HG02588 (cell line): Measurements from ENCODE around the gene RINL.
"Not testable (repeated sequence)": the region's sequence is repeated elsewhere in the genome, so short reads cannot be mapped to it uniquely, and the experiment has no call there.

ENCODE experiments used
- ATAC-seq: cut with Tn5 transposase; IDR thresholded peaks from one replicate; pipeline ENCODE4 v1.9.1; 2021; ENCODE audit warnings: mild to moderate bottlenecking, moderate library complexity; ENCODE audit not compliant: unreplicated experiment

The RINL gene

DNA sequence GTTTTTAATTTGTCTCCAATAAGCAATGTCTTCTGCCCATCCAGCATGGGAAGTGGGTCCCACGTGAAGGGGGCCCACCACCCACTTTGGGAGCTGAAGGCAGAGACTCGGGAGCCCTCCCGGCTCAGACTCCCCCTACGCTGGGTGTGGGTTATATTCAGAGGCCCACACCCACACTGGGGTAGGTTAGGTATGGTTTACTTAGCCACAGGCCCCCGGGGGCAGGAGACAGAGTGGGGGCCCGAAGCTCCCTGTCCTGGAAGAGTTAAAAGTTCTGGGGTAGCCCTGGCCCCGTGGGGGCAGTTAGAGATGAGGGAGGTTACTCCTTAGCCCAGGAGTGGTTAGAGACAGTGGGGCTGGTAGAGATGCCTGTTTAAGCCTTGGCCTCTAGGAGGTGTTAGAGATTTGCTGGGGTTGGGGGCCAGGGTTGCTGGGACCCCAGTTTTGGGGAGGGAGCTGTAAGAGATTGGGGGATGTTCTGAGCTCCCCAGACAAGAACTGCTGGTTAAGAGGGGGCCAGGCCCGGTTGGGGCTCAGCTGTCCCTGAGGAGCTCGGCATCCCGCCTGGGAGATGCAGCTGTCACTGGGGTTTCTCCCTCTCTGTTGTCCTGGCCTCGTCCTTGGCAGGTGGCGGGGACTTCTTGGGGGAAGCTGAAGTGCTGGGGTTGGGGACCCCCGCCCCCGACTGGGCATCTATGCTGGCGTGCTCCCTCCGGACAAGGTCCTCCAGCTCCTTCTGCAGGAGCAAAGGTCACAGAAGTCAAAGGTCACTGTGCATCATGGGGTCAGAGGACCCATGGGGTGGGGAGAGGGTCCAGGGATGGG is 712 bp upstream of the RINL start:
- ATAC-seq: no peak

- ATAC-seq: no peak
Measured at GRCh38 chr19:38875656-38876395, 2.2 kb downstream of the RINL start.

DNA sequence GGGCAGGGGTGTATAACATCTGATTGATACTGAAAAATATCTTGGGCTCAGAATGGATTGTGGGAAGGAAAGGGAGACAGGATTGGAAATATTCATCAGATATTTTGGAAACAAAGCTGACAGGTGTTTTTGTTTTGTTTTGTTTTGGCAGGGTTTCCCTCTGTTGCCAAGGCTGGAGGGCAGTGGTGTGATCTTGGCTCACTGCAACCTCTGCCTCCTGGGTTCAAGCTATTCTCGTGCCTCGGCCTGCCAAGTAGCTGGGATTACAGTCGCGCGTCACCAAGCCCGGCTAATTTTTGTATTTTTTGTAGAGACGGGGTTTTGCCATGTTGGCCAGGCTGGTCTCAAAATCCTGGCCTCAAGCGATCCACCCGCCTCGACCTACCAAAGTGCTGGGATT is 4.7 kb downstream of the RINL start:
- not testable (repeated sequence) for ATAC-seq

- ATAC-seq: no peak
Measured at GRCh38 chr19:38870612-38871011, 7.5 kb downstream of the RINL start.

DNA sequence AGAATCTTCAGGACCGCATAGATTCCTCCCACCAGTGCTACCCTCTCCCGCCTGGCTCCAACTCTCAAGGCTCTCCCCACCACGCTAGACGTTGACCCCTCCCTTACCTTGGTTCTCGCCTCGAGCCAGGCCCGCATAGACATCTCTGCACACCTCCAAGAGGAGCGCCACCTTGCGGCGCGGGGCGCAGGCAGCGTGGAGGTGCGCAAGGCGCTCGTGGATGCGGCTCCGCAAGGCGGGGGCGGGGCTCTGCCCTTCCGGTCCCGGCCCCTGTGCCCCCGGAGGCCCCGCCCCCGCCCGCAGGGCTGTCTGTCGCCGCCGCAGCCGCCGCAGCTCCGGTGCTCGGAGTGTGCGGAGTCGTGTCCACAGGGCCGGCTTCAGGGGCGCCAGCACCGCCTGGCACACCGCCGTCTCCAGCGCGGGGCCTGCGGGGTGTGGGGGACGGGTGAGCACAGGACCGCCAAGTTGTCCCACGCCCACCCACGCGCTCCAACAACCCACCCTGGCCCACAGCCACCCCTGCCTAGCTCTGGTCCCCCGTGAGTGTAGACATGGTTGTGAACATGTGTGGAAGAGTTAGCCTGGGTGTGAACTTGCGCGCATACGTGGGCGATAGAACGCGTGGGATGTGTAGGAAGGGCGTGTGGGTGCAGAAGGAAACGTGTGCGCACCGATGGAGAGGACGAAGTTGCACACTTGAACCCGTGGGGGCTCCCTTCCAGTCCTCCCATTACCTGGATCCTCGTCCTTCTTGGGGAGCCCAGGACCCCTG is 8.1 kb downstream of the RINL start:
- peak; percentile 77 for ATAC-seq

- no peak for ATAC-seq
Measured at GRCh38 chr19:38869160-38869835, 8.8 kb downstream of the RINL start.

DNA sequence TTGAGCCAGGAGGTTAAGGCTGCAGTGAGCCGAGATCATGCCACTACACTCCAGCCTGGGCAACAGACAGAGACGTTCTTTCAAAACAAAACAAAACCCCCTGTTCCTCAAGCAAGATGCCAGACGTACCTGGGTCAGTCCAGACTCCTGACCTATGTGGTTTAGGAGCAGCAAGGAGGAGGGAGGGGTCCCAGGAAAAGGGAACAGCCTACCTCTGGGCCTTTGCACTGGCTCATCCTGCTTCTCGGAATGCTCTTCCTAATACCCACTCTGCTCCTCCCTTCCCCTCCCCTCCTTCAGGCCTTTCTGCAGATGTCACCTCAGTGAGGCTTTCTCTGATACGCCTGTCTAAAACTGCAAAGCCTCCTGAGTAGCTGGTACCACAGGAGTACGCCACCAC is 9.5 kb downstream of the RINL start:
- no peak for ATAC-seq

GRCh38 chr19:38867171-38867780 is 10.8 kb downstream of the RINL start:
- ATAC-seq: no peak

- ATAC-seq: no peak
Measured at GRCh38 chr19:38862321-38863059, 15.6 kb downstream of the RINL start.

DNA sequence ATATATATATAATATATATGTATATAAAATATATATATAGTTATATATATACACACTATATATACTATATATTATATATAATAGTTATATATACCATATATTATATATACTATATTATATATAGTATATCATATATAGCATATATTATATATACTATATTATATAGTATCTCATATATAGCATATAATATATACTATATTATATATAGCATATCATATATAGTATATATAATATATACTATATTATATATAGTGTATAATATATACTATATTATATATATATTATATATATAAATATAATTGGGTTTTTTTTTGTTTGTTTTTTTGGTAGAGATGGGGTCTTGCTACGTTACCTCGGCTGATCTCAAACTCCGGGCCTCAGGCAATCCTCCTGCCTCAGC is 16.7 kb downstream of the RINL start:
- ATAC-seq: no peak

- not testable (repeated sequence) for ATAC-seq
Measured at GRCh38 chr19:38859631-38860204, 18.4 kb downstream of the RINL start.

- ATAC-seq: no peak
Measured at GRCh38 chr19:38856813-38857212, 21.3 kb downstream of the RINL start.

- not testable (repeated sequence) for ATAC-seq
Measured at GRCh38 chr19:38855751-38856150, 22.3 kb downstream of the RINL start.

DNA sequence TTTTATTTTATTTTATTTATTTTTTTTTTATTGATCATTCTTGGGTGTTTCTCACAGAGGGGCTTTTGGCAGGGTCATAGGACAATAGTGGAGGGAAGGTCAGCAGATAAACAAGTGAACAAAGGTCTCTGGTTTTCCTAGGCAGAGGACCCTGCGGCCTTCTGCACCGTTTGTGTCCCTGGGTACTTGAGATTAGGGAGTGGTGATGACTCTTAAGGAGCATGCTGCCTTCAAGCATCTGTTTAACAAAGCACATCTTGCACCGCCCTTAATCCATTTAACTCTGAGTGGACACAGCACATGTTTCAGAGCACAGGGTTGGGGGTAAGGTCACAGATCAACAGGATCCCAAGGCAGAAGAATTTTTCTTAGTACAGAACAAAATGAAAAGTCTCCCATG is 23.1 kb downstream of the RINL start:
- ATAC-seq: not testable (repeated sequence)

- ATAC-seq: no peak
Measured at GRCh38 chr19:38853214-38853613, 24.9 kb downstream of the RINL start.

DNA sequence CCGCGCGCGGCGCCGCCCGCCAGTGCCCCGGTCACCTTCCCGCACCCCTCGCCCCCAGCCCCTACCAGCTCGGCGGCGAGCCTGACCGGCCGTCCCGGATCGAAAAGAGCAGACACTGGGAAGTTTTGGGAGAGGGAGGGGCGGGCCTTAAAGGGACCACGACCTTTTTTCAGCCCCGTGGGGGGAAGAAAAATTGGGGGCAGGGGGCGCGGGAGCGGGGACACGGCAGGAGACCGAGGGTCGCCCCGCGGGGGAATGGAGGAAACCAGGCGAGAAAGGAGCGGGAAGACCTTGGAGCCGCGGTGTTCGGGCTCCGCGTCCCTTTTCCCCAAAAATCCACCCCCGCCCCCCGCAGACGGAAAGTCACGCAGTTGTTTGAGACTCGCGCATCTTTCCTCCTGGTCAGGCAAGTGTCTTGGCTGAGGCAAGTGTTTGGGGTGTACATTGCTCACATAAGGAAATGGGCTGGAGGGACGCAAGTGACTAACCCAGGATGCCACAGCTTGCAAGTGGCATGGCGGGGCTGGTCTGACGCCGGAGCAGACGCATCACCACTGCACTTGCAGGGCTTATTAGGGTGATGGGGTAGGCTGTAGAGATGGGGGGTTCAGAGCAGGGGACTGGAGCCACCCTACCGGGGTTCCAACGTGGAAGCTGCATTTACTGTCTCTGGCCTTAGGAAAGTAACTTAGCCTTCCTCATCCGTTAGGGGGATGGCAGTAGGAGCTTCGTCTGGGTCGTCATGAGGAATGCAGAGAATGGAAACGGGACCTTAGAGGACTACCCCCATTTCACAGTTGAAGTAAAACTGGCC is 25.6 kb downstream of the RINL start:
- no peak for ATAC-seq

GRCh38 chr19:38851622-38852230 is 26.3 kb downstream of the RINL start:
- ATAC-seq: peak; percentile 22

- no peak for ATAC-seq
Measured at GRCh38 chr19:38850976-38851621, 27.0 kb downstream of the RINL start.
